HepG2 (cell line): ENCODE measurements around the gene GAPDH. TPM values are rescaled to one million over a fixed set of nuclear protein-coding genes. Genes with fewer than 3 reads are reported as not detected.

ENCODE experiments used
- CBX2 ChIP-seq, 2 experiments: fragments of 200-600 bp in 1 of 2; sonication (generic); formaldehyde crosslinking in 1 of 2; IDR thresholded peaks; 2 replicates each; pipeline versions ENCODE4 v1.7.0 to v1.8.1; 2018 to 2022; ENCODE audit warnings: low read depth in 2 of 2, low read length in 1 of 2, mild to moderate bottlenecking in 1 of 2, missing genetic modification reagents in 1 of 2
- HIC2 ChIP-seq: sonication (generic); formaldehyde crosslinking; IDR thresholded peaks from 2 replicates; pipeline ENCODE4 v1.9.0; 2022; ENCODE audit warnings: low read depth, missing genetic modification reagents
- KDM3A ChIP-seq: IDR thresholded peaks from 2 replicates; pipeline ENCODE4 v1.6.1; 2018; ENCODE audit warnings: low read depth, missing compliant biosample characterization
- KIAA2018 ChIP-seq: sonication (generic); formaldehyde crosslinking; IDR thresholded peaks from 2 replicates; pipeline ENCODE4 v1.5.0; 2020; ENCODE audit warnings: mild to moderate bottlenecking, missing genetic modification reagents, borderline replicate concordance
- PBX2 ChIP-seq: IDR thresholded peaks from 2 replicates; pipeline ENCODE4 v1.6.1; 2016; ENCODE audit warnings: control low read depth
- SUZ12 ChIP-seq: fragments of 150-350 bp; IDR thresholded peaks from 2 replicates; pipeline ENCODE4 v1.6.1; 2014; ENCODE audit warnings: low read depth, low read length
- ZMYM4 ChIP-seq: sonication (generic); formaldehyde crosslinking; IDR thresholded peaks from 2 replicates; pipeline ENCODE4 v1.8.1; 2023; ENCODE audit warnings: mild to moderate bottlenecking, missing genetic modification reagents
- ZNF589 ChIP-seq: sonication (generic); formaldehyde crosslinking; conservative IDR thresholded peaks from 2 replicates; pipeline ENCODE4 v1.8.0; 2022; ENCODE audit warnings: mild to moderate bottlenecking, moderate library complexity, missing genetic modification reagents
- ZNF75D ChIP-seq: sonication (generic); formaldehyde crosslinking; IDR thresholded peaks from 2 replicates; pipeline ENCODE4 v1.8.1; 2023; ENCODE audit warnings: missing genetic modification reagents, mild to moderate bottlenecking, borderline replicate concordance
- ZNF773 ChIP-seq: sonication (generic); formaldehyde crosslinking; IDR thresholded peaks from 2 replicates; pipeline ENCODE4 v1.4.0; 2020; ENCODE audit warnings: missing genetic modification reagents, borderline replicate concordance
- ZNF883 ChIP-seq: sonication (generic); formaldehyde crosslinking; IDR thresholded peaks from 2 replicates; pipeline ENCODE4 v1.5.1; 2020; ENCODE audit warnings: mild to moderate bottlenecking, missing genetic modification reagents; ENCODE audit errors: not compliant biosample characterization
- polyA plus RNA-seq, 8 experiments: library from polyadenylated mRNA; depleted of rRNA in 3 of 8; stranded (reverse) in 7 of 8; unstranded in 1 of 8; fragments of >200 nt; fragmentation: Illumina TruSeq in 4 of 8; extraction: Trizol in 4 of 8; gene quantifications; 2 replicates each; pipeline versions ENCODE4 v1.2.1 to v1.2.3, GENCODE V29; 2011 to 2016; ENCODE audit warnings: low read depth in 4 of 8, missing spikeins in 1 of 8, mixed read lengths in 1 of 8; ENCODE audit not compliant: insufficient read depth in 1 of 8
- total RNA-seq, 5 experiments: library from RNA; depleted of rRNA; stranded (reverse); fragments of >200 nt; fragmentation: Illumina TruSeq; extraction: Trizol; gene quantifications; 2 replicates each; pipeline ENCODE4 v1.2.3, GENCODE V29; 2016; ENCODE audit warnings: low read depth in 1 of 5
- TF ChIP-seq, protein P1 (sequence below): sonication (generic); formaldehyde crosslinking; IDR thresholded peaks from 2 replicates; pipeline ENCODE4 v1.4.0; 2020; ENCODE audit warnings: mild to moderate bottlenecking, missing genetic modification reagents
- TF ChIP-seq, protein P2 (sequence below): sonication (generic); formaldehyde crosslinking; IDR thresholded peaks from 2 replicates; pipeline ENCODE4 v1.5.0; 2020; ENCODE audit warnings: missing genetic modification reagents, mild to moderate bottlenecking, borderline replicate concordance

GAPDH gene
- total and polyA plus RNA-seq, 2 of the 13 experiments (the other 11 are each of a cell fraction or from before 2014, with no cell fraction given) = 3,038 to 12,722 TPM

- TF ChIP-seq ZNF589 (CRISPR knock-in tag) (peak; percentile 54; the same call in 1 of the 2 replicates), PBX2 (CRISPR knock-in tag) (no peak), HIC2 (no peak), KIAA2018 (CRISPR knock-in tag) (no peak), CBX2 (IDR thresholded peaks at IDR 0.05; ENCODE audit: low read depth, low read length) (no peak), CBX2 (CRISPR knock-in tag; IDR thresholded peaks at IDR 0.05; ENCODE audit: low read depth) (no peak), ZNF883 (CRISPR knock-in tag) (no peak), SUZ12 (no peak), ZNF773 (CRISPR knock-in tag) (no peak), ZMYM4 (CRISPR knock-in tag) (no peak; the same call in 1 of the 2 replicates), KDM3A (CRISPR knock-in tag) (no peak), ZNF75D (no peak)
- TF ChIP-seq, protein P1, sequence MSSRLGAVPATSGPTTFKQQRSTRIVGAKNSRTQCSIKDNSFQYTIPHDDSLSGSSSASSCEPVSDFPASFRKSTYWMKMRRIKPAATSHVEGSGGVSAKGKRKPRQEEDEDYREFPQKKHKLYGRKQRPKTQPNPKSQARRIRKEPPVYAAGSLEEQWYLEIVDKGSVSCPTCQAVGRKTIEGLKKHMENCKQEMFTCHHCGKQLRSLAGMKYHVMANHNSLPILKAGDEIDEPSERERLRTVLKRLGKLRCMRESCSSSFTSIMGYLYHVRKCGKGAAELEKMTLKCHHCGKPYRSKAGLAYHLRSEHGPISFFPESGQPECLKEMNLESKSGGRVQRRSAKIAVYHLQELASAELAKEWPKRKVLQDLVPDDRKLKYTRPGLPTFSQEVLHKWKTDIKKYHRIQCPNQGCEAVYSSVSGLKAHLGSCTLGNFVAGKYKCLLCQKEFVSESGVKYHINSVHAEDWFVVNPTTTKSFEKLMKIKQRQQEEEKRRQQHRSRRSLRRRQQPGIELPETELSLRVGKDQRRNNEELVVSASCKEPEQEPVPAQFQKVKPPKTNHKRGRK = no peak
- TF ChIP-seq, protein P2, sequence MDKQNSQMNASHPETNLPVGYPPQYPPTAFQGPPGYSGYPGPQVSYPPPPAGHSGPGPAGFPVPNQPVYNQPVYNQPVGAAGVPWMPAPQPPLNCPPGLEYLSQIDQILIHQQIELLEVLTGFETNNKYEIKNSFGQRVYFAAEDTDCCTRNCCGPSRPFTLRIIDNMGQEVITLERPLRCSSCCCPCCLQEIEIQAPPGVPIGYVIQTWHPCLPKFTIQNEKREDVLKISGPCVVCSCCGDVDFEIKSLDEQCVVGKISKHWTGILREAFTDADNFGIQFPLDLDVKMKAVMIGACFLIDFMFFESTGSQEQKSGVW (CRISPR knock-in tag) = no peak
These were observed 2.0 kb upstream of the GAPDH start (continued) for GRCh38 chr12:6532051-6532926.
